Kasumi-1 (cell line): ENCODE results near the gene FAM78A.
A peak's percentile ranks its signal among the peaks of the same experiment; 100 is the strongest.

Experiments used
- DNase-seq, 2 experiments: peaks; one replicate each; lab custom pipeline; 2025; lab: John Stamatoyannopoulos, UW

Gene FAM78A

GRCh38 chr9:131276094-131276888 is at the start of gene FAM78A:
Gene FAM78A (minus strand): TSS chr9:131276510. CDS start chr9:131276179, 331 bp downstream.
- DNase-seq, result peak; percentile 32 to 43

- no peak for DNase-seq
Measured at GRCh38 chr9:131324736-131325679, 48.7 kb upstream of the FAM78A start.

GRCh38 chr9:131323629-131324028 is 47.3 kb upstream of the FAM78A start:
- DNase-seq, result no peak

DNA sequence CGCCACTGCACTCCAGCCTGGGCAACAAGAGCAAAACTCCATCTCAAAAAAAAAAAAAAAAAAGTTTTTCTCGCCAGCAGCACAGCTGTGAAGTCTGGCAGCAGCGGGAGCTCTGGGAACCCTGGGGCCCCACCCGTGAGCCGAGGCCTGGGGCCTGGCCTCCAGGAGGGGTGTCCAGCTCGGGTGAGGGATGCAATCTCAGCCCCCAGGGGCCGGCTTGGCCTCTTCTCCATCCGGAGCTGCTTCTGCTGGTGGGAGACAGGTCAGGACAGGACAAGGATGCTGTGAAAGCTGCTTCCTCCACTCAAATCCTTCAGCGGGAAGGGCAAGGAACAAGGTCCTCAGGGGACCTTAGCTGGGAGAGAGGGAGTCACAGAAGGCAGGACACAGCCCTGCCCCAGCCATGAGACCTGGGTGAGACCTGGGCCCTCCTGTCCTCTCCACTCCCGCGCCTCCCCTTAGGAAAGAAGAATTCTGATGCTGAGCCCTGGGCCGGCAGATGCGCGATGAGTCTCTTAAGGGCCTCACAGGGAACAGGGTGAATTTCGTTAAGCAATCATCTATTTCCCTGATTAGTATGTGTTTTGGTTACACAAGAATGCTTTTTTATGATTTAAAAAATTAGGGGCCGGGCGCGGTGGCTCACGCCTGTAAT is 43.8 kb upstream of the FAM78A start:
- DNase-seq, result no peak

GRCh38 chr9:131319486-131319885 is 43.2 kb upstream of the FAM78A start:
- no peak for DNase-seq

DNA sequence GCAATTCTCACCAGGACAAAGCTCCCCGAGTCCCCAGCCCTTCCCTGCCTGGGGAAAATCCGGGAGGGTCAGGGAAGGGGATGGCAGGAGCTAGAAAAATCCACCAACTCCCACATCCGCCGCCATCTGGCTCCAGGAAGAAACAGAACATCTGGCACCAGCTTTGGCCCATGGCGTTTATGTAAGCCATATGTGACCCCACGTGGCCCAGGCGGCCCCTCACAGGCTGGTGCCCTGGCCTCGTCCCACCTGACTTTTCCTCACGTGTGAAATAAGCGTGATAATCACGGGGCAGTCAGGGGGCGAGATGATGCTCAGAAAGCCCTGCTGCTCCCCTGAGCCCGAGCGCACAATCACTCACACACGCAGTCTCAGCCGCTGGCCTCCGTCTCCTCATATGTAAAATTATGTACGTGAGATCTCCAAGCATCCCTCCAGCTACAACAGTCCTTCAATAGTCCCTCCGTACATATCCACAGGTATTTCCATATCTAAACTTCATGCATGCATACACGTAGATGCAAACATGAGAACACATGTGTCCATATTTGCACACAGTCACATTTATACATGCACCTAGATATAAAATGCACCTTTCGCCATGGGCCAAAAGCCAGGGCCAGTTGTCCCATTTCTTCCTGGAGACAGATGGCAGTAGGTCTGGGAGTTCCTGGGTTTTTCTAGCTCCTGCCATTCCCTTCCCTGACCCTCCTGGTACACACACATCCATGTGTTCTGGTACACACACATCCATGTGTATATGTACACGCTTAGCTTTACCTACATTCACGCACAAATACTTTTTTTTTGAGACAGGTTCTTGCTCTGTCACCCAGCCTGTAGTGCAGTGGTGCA is 42.1 kb upstream of the FAM78A start:
- DNase-seq, result no peak

GRCh38 chr9:131312822-131313770 is 36.8 kb upstream of the FAM78A start:
- no peak for DNase-seq

DNA sequence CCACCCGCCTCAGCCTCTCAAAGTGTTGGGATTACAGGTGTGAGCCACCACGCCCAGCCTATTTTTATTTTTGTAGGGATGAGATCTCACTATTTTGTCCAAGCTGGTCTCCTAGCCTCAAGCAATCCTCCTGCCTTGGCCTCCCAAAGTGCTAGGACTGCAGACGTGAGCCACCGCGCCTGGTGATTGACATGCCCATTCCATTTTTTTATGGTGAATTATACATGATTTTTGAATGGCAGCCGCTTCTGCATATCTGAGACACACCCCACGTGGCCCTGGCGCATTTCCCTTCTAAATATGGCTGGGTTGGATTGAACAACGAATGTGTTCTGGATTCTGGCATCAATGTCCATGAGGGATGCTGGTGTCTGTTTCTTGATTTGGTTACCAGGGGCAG is 35.9 kb upstream of the FAM78A start:
- no peak for DNase-seq

GRCh38 chr9:131310833-131311554 is 34.7 kb upstream of the FAM78A start:
- DNase-seq, result no peak

DNA sequence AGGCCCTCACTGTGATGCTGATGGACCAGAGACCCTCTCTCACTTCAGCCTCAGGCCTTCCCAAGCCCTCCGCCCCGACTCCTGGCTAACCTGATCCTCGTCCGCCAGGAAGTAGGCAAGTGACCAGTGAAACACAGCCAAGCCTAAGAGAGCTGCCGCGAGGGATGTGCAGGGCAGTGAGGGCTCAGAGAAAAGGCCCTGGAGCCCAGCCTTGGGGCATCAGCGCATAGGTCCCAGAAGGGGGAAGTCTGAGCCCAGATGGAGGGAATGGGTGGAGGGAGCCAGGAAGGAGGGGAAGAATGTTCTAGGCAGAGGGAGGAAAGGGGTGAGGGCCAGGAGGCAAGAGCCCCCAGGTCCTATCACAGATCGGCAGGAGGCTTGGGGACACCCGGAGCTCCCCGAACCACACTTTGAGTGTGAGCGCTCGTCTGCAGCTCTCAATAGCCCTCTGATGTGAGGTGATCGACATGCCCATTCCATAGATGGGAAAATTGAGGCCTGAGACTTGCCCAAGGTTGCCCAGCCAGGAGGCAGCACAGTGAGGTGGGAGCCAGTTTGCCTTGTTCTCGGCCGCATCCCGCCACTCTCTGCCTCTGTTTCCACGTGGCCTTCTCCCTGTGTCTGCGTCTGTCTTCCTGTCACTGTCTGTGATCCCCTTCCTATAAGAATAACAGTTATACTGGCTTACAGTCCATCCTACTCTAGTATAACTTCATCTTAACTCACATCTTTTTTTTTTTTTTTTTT is 33.4 kb upstream of the FAM78A start:
- no peak for DNase-seq

DNA sequence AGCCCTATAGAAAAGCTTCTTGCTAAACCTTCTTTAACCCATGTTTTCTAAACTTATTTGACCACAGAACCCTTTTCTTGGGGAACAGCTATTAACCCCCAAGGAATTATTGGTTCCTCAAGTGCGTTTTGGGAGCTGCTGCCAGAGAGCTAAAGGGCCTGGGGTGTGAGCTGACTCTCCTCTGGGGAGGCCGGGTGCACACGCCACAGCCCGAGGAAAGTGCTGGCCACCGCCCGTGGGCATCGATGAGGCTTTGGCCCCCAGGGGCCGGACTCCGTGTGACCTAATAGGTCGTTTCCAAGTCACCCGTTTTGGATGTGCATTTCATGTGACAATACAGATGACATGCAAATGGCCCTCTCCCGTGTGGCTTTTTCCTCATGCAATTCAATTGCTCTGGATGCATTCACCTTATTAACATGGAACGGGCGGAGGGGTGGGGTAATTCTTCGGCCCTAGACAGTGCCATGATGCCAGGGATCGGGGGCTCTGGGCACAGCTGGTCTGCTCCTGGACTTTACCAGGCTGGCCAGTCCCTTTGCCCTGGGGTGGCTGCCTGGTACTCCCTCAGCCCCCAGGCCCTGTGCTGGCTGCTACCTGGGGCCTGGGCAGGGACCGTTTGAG is 32.7 kb upstream of the FAM78A start:
- DNase-seq, result no peak

- DNase-seq, result no peak
Measured at GRCh38 chr9:131308452-131308851, 32.1 kb upstream of the FAM78A start.

- no peak for DNase-seq
Measured at GRCh38 chr9:131307974-131308373, 31.7 kb upstream of the FAM78A start.

- DNase-seq, result no peak
Measured at GRCh38 chr9:131306397-131307004, 30.2 kb upstream of the FAM78A start.

- no peak for DNase-seq
Measured at GRCh38 chr9:131304676-131305355, 28.5 kb upstream of the FAM78A start.

- no peak for DNase-seq
Measured at GRCh38 chr9:131303381-131304321, 27.3 kb upstream of the FAM78A start.
